Femur (tissue), 1 donor: Measurements from ENCODE around the gene PIGB.
"Not testable (repeated sequence)": the region's sequence is repeated elsewhere in the genome, so short reads cannot be mapped to it uniquely, and the experiment has no call there.

Source experiments
- DNase-seq: peaks from one replicate; pipeline ENCODE4 v3.0.0-alpha.2; 2017

The PIGB gene

DNA sequence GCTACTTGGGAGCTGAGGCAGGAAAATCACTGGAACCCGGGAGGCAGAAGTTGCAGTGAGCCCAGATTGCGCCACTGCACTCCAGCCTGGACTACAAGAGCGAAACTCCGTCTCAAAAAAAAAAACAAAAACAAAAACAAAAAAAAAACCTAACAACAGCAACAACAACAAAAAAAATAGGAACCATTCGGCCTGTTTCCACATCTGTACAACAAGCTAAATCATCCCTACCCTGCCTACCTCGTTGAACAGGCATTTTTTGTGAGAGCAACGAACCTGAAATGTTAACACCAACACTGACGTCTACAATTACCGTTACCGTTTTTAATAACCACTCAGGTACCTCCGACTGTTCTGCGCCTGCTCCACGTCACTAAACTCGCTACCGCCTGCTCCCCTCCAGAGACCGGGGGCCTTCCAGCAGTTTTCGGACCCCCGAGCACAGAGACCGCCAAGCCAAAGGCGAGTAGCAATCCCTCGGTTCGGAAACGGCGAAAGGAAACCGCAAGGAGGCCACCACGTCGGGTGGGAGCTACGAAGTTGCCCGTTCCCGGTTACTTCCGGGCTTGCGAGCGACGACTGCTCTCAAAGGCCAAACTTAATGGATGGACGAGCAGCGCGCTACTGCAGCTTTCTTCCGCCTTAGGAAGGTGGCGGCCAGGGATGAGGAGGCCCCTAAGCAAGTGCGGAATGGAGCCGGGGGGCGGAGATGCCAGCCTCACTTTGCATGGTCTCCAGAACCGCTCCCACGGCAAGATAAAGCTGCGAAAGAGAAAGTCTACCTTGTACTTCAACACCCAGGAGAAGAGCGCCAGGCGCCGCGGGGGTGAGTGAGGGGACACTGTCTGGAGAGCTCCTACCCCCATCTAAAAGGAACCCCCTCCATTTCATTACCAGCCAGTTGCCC lies at the start of gene PIGB, which contains the start of gene PIGBOS1:
PIGB (plus strand) TSS at position 635 of the 907 bp plus-strand sequence; CDS start at position 664, 29 bp downstream.
PIGBOS1 (minus strand) TSS at position 536 of the 907 bp plus-strand sequence. CDS start 1,331 bp downstream, outside the sequence.
- peak; percentile 92 for DNase-seq

DNA sequence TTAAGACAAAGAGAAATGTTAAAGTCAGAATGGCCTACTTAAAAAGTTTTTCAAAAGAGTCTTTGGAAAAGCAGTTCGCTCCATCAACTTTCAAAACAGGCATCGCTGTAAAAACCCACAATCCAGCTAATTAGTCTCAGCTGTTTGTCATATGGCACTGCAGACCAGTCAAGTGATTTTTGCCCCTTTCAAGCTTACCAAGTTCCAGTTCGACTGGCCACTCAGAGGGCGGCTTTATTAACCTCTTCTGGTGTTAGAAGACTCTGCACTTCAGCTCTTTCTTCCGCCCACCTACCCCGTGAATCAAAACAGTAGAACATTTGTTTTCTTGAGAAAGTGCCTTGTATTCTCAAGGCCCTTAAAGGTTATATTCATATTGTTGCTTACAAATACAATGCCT lies 48.7 kb upstream of the PIGB start:
- no peak for DNase-seq

DNA sequence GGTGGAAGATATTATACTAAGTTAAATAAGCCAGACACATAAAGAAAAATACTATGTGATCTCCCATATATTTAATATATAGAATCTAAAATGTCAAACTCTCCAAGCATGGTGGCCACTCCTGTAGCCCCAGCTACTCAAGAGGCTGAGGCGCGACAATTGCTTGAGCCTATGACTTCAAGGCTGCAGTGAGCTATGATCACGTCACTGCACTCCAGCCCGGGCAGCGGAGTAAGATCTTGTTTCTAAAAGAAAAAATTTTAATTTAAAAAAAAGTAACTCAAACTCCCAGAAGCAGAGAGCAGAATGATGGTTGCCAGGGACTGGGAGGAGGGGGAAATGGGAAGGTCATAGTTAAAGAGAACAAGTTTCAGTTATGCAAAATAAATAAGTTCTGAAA lies 42.7 kb upstream of the PIGB start:
- DNase-seq = no peak

DNA sequence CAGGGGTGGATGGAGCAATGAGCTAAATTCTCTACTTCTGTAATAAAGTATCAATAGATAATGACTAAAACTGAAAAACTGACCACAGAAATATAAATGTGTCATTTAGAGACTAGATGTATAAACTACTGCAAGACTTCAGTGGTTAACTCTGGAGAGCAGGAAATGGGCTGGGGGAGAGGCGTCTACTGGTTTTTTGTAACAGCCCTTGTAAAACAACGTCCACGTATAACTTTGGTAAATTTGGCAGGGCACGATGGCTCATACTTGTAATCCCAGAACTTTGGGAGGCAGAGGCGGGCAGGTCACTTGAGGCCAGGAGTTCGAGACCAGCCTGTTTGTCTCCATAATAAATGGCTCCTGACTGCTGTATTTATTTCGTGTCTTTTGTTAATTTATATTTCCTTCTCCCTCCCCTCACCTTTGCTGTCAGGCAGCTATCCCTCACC lies 41.9 kb upstream of the PIGB start:
- peak; percentile 29 for DNase-seq

DNA sequence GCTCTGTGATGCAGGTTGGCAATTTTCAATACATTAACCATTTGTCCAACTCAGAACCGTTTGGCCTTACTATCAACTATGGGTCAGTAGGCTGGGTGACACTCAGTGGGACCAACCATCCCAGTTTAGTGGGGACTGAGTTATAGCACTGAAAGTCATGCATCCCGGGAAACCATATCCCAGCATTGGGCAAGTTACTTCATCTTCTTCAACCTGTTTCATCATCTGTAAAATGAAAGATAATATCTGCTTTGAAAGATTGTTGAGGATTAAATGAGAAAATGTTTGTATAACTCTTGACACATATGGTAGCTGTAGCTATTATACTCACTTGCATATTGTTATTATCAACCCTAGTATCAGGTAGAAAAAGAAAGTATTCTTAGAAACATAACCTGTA lies 41.3 kb upstream of the PIGB start:
- no peak for DNase-seq

DNA sequence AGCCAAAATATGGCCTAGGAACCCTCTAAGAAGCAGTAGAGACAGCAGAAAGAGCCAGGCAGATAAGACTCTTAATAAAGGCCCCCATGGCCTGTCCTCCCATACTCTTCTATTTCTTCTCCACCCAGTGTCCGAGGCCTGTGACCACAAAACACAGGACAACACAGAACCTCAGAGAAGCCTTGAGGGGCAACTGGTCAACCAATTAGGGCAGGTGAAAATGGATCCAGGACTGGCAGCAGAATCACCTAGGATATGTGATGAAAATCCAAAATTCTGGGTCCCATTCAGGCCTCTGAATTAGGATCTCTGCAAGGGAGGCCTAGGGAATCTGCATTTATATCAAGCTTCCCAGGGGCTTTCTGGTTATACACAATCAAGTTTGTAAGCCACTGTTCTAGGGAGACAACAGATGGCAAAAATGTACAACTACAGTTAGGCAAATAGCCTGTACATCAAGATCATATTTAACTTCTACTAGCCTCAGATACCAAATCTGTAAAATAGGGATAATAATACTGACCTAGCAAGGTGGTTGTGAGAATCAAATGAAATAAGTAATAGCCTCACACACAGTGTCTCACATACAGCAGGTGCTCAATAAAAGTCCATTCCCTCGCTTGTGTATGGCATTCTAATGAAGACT lies 39.8 kb upstream of the PIGB start:
- DNase-seq = no peak

DNA sequence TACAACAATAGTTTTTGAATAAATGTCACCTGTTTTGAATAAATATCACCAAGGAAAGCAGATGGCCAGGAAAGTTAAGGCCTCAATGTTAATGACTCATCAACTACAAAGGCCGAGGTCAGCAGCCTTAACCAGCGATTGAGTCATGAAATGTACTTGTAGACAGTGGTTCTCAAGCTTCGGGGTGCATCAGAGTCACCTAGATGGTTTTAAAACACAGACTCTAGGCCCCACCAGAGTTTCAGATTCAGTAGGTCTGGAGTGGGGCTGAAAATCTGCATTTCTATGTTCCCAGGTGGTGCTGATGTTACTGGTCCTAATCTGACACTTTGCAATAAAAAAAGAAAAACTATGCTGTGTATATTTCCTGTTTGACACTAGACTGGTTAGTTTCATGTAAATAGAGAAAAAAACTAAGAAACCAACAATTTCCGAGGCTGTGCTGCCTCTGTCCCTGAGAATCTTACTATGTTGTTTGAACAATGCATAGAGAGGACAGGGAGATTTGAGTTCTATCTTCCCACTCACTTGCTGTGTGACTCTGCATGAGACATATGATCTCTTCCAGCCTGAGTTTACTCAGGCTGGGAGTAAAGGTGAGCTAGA lies 39.2 kb upstream of the PIGB start:
- DNase-seq = no peak

DNA sequence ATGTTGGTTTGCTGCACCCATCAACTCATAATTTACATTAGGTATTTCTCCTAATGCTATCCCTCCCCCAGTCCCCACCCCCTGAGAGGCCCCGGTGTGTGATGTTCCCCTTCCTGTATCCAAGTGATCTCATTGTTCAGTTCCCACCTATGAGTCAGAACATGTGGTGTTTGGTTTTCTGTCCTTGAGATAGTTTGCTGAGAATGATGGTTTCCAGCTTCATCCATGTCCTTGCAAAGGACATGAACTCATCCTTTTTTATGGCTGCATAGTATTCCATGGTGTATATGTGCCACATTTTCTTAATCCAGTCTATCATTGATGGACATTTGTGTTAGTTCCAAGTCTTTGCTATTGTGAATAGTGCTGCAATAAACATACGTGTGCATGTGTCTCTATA lies 38.4 kb upstream of the PIGB start:
- not testable (repeated sequence) for DNase-seq

DNA sequence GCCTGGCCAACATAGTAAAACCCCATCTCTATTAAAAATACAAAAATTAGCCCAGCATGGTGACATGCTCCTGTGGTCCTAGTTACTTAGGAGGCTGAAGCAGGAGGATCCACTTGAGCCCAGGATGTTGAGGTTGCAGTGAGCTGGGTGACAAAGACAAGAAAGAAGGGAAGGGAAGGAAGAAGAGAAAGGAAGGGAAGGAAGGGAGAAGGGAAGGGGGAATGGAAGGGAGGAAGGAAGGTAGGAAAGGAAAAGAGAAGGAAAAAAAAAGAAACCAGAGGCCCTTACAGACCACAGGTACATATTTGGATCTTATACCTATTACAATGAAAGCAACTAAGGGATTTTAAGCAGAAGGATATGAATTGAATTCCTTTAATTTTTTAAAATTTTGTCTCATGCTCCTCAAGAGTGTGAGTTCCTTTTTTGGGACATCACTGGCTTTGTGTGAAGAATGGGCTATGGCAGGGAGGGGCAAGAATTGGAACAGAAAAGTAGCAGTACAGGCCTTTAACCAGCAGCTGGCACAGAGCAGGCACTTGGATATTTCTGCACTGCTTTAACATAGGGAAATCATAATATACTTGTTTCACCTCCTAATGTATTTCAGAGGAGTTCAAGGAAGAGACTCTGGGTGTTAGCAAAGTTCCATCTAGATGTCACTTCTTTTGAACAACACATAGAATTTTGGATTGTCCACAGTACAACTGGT lies 37.3 kb upstream of the PIGB start:
- no peak for DNase-seq

DNA sequence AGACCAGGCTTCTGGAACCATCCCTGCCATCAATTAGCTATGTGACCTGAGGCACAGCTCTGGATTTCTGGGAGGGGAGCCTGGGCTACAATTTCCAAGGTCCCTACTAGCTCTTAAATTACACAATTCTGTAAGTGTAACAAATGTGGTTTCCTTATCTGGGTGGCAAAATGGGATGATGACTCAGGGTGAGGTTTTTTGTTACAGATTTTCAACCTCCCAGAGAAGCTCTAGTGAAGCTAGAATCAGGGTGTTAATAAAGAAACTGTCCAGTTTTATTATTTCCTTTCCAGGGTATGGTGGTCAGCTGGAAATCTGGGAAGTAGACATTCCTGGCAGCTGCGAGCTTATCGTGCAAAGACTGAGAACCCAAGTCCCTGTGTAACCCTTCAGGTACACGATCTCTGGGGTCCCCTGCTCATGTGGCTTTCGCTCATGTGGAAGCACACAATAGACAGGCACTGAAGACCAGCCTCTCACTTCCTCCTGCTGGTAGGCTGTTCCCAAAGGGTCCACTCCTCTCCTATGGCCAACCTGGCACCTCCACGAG lies 36.7 kb upstream of the PIGB start:
- no peak for DNase-seq

DNA sequence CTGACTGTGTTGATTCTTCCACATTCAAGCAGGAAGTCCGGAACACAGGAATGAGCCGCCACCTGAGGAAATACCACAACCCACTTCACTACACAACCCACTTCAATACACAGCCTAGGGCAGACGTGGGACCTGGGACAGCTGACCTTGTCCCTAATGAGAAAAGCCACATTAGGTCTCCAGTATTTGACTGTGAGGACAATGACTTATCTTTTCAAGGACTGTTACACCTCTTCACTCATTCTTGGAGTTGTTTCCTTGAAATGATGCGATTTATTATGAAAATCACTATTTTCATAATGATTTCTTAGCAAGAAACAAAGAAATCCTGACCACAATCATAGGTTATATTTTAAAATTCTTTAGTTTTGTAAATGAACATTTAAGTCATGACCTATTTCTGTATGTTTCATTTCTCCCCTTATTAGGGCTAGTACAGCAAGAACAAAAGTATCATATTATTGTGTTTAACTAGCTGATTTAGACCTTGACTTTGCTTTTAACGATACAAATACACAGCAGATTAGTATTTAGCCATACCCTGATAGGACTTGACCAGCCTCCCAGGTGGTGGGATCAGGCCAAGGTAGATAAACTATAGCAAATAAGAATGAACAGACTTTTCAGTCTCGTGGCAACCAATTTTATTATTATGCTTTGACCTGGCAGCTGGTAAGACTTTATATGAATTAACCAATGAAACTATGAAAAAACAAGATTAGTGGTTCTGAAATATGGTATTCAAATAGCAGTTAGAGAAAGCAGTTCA lies 35.5 kb upstream of the PIGB start:
- DNase-seq = no peak

DNA sequence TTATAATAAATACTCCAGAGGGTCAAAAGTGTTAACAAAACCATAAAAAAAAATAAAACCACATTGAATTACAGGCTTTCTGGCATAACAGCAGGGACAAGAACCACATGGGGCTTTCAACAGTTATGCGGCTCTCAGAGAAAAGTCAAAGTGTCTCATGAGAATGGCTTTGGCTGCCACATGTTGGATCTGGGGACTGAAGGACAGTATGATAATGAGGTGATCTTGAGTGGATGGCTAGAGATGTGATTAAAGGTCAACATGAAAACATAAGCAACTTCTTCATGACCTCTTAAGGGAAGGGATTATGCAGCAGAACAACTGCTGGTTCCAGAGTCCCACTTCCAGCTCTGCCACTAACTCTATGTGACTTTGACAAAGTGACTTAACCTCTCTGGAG lies 34.6 kb upstream of the PIGB start:
- no peak for DNase-seq

DNA sequence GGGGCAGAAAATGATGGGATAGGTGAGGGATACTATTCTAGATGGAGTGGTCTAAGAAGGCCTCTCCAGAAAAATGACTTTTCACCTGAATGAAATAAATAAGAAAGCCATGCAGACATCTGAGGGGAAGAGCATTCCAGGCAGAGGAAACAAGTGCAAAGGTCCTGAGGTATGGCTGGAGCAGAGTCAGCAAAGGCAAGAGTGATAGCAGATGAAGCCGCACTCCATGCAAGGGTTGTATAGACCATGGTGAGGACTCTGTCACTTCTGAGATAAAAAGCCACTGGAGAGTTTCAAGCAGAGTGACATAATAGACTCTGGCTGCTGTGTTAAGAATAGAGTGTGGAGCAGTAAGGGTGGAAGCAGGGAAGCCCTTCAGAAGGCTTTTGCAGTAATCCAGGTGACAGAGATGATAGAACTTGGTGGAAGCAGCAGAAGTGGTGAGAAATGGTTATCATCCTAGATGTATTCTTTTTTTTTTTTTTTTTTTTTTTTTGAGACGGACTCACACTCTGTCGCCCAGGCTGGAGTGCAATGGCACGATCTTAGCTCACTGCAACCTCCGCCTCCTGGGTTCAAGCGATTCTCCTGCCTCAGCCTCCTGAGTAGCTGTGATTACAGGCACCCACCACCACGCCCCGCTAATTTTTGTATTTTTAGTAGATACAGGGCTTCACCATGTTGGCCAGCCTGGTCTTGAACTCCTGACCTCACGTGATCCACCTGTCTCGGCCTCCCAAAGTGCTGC lies 32.4 kb upstream of the PIGB start:
- not testable (repeated sequence) for DNase-seq

DNA sequence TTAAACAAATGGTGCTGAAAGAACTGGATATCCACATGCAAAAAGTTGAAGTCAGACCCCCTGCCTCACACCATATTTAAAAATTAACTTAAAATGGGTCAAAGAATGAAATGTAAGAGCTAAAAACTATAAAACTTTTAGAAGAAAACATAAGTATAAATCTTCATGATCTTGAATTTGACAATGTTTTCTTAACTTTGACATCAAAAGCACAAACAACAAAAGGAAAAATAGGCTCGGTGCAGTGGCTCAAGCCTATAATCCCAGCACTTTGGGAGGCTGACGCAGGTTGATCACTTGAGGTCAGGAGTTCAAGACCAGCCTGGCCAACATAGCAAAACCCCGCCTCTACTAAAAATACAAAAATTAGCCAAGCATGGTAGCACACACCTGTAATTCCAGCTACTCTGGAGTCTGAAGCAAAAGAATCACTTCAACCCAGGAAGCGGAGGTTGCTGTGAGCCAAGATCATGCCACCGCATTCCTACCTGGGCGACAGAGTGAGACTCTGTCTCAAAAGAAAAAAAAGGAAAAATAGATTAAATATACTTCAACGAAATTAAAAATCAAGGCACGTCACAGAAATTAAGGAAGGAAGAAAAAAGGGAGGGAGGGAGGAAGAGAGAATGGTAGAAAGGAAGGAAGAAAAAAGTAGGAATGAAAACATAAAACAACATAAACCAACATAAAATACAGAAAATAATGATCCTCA lies 30.9 kb upstream of the PIGB start:
- DNase-seq = no peak

DNA sequence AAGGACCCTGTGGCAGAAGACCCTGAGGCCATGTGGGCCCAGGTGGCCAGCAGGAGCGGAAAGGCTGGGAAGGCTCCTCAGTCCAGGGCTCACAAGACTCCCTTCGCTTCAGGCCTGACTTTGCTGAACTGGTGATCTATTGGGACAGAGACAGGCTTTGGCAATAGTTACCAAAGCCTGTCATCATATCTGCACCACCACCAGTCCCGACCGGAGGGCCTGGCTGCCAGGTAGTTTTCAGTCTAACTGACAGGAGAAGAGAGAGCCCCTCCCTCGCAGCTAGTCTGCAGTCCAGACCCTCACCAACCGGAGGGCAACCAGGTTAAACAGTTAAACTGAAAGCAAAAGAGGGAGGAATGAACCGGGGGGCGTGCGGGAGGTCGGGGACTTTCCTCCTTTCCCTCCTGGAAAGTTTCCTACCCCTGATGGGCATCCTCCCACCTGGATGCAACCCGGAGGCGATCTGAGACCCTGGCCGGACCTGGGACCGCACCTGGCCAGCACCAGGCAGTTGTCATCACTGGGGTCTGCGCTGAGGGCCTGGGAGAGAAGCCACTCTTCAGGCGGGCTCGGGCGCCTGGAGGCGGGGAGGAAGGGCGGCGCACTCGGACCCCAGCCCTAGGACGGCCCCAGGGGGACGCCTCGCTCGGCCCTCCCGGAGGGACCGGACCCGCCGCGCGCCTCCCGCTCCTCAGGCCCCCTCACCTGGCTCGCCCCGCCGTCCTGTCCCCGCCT lies 29.8 kb upstream of the PIGB start:
- DNase-seq = peak; percentile 53

DNA sequence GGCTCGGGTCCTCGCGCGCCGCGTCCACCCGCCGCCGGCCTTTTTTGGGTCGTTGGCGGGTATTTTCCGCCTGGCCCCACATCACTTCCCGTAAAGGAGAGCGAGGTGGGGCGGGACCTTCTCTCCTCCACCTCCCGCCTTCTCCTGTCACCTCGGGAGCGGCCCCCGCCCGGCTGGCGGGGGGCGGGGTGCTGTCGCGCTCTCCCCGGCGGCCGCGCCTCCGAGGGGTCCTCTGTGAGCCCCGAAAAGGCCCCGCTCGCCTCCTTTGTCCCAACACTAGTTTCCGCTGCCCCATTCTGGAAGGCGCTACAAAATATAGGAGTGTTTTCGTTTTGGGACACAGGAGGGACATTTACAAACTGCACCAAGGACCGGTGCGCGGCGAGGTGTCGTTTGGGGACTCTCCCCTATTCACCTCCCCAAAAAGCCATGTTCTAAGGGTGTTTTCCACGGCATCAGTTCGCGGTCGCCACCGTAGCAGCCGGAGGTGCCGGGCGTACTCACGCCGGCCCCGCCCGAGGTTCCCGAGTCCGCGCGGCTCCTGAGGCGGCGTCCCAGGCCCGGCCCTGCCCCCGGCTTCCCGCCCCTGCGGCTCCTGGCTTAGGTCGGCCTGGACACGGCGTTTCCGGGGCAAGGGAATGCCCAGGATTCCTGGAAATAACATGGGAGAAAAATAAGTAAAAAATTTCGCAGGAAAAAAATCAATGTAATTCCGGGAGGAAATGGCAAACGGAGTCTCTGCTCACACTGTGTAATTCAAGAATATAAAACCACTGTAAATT lies 29.1 kb upstream of the PIGB start, which contains the start of gene RAB27A:
RAB27A (minus strand) TSS at position 68 of the 782 bp plus-strand sequence. CDS start 54,879 bp downstream, outside the sequence.
- DNase-seq = peak; percentile 79

DNA sequence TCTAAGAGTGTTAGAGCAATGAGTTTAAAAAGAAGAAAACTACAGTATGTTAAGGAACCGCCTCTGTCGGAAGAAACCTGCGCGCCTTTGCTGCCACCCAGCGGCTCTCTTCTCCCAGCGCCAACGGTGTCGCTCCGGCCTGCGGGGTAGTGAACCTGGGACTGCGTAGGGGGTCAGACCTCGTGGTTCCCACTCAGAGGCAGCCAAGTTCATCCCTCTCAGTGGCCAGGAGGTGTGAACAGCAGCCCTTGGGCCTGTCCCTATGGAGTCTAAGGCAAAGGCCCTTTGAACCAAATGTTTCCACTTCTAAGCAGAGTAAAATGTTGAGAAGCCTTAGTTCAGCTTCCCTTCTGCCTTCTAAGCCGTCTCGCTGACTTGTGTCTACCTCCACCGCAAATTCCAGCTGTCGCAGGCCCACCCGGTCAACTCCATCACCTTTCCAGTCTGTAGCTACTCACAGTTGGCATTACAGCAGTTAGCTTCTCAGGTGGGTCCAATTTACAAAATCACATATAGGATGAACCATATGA lies 28.4 kb upstream of the PIGB start:
- DNase-seq = peak; percentile 90

DNA sequence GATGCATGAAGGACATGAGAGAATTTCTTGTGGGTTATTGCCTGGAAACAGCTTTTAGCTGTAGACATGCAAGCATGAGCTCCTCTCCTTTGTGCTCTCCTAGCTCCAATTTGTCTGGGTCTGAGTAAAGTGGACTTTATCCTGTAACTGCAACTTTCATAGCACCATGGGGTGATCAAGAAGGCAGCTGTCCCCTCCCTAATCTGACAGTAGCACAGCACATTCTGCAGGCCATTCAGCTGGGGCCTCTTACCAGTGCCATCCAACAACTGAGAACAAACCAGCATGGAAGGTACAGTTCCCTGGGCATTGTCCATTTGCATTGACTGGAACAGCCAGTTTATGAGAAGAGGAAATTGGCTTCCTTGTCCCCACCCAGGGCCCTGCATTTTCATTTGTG lies 21.7 kb upstream of the PIGB start:
- no peak for DNase-seq
